Neural cell (in vitro differentiated cells): ENCODE measurements around the gene MANBA. TPM values are rescaled to one million over a fixed set of nuclear protein-coding genes. Genes with fewer than 3 reads are reported as not detected.

Experiments
- H2AFZ ChIP-seq: fragments of 200-600, 300-800 bp; sonication (generic), shearing (Covaris generic); 2 replicates; pipeline ENCODE4 v1.6.0; 2014; ENCODE audit warnings: low read depth, mild to moderate bottlenecking, antibody characterized with exemption, low read length, moderate library complexity
- H3F3A ChIP-seq: fragments of 200-600 bp; shearing (Covaris generic); 2 replicates; pipeline ENCODE4 v1.6.1; 2016; ENCODE audit warnings: mild to moderate bottlenecking, moderate library complexity, mixed read lengths, antibody characterized with exemption, low read length; ENCODE audit not compliant: insufficient read depth, poor library complexity, severe bottlenecking
- H3K27ac ChIP-seq: fragments of 200-600, 300-800 bp; sonication (generic), shearing (Covaris generic); 2 replicates; pipeline ENCODE4 v1.5.1; 2014; ENCODE audit warnings: mild to moderate bottlenecking, low read length, moderate library complexity
- H3K27me3 ChIP-seq: fragments of 300-800, 200-600 bp; sonication (generic), shearing (Covaris generic); 2 replicates; pipeline ENCODE4 v1.6.0; 2014; ENCODE audit warnings: mild to moderate bottlenecking, low read depth, low read length, moderate library complexity; ENCODE audit not compliant: insufficient read depth
- H3K36me3 ChIP-seq: fragments of 300-800, 200-600 bp; sonication (generic), shearing (Covaris generic); 2 replicates; pipeline ENCODE4 v1.5.1; 2014; ENCODE audit warnings: mild to moderate bottlenecking, antibody characterized with exemption, low read length, moderate library complexity; ENCODE audit not compliant: insufficient read depth
- H3K4me2 ChIP-seq: fragments of 300-800, 200-600 bp; sonication (generic), shearing (Covaris generic); 2 replicates; pipeline ENCODE4 v1.6.0; 2014; ENCODE audit warnings: mild to moderate bottlenecking, low read length
- H3K4me3 ChIP-seq: fragments of 300-800, 200-600 bp; sonication (generic), shearing (Covaris generic); 2 replicates; pipeline ENCODE4 v1.5.1; 2014; ENCODE audit warnings: mild to moderate bottlenecking, low read length, moderate library complexity
- H3K79me2 ChIP-seq: fragments of 200-600 bp; shearing (Covaris generic); replicated peaks from 2 replicates; pipeline ENCODE4 v1.6.0; 2014; ENCODE audit warnings: mild to moderate bottlenecking, low read length, moderate library complexity; ENCODE audit not compliant: insufficient read depth
- H3K9ac ChIP-seq: fragments of 300-800, 200-600 bp; sonication (generic), shearing (Covaris generic); 2 replicates; pipeline ENCODE4 v1.6.1; 2016; ENCODE audit warnings: mild to moderate bottlenecking, low read length, mixed read lengths
- H3K9me2 ChIP-seq: fragments of 200-600 bp; shearing (Covaris generic); 2 replicates; pipeline ENCODE4 v1.6.1; 2016; ENCODE audit warnings: mild to moderate bottlenecking, low read length, mixed read lengths; ENCODE audit not compliant: insufficient read depth
- H3K9me3 ChIP-seq: fragments of 200-600, 300-800 bp; sonication (generic), shearing (Covaris generic); 2 replicates; pipeline ENCODE4 v1.6.1; 2016; ENCODE audit warnings: mild to moderate bottlenecking, mixed run types, low read length, moderate library complexity, mixed read lengths
- H4K20me1 ChIP-seq: fragments of 200-600 bp; shearing (Covaris generic); 2 replicates; pipeline ENCODE4 v1.6.1; 2016; ENCODE audit warnings: mild to moderate bottlenecking, mixed run types; ENCODE audit not compliant: insufficient read depth
- EP300 ChIP-seq: fragments of 450-650 bp; conservative IDR thresholded peaks from 2 replicates; pipeline ENCODE4 v1.6.1; 2014; ENCODE audit warnings: antibody characterized with exemption, mild to moderate bottlenecking, moderate library complexity; ENCODE audit not compliant: poor library complexity, severe bottlenecking
- EZH2 ChIP-seq: fragments of 200-600, 300-800 bp; shearing (Covaris generic), sonication (generic); IDR thresholded peaks from 2 replicates; pipeline ENCODE4 v1.6.1; 2014; ENCODE audit warnings: antibody characterized with exemption, low read length, borderline replicate concordance, mild to moderate bottlenecking; ENCODE audit not compliant: insufficient read depth, poor library complexity, severe bottlenecking
- MXI1 ChIP-seq: fragments of 450-650 bp; conservative IDR thresholded peaks from 2 replicates; pipeline ENCODE4 v1.6.1; 2014; ENCODE audit warnings: antibody characterized with exemption, mild to moderate bottlenecking; ENCODE audit not compliant: poor library complexity, severe bottlenecking
- POLR2AphosphoS5 ChIP-seq: IDR thresholded peaks from 2 replicates; pipeline ENCODE4 v1.6.1; 2012
- RAD21 ChIP-seq: fragments of 450-650 bp; conservative IDR thresholded peaks from 2 replicates; pipeline ENCODE4 v1.6.1; 2014; ENCODE audit warnings: antibody characterized with exemption, mild to moderate bottlenecking, moderate library complexity
- SMC3 ChIP-seq: fragments of 450-650 bp; conservative IDR thresholded peaks from 2 replicates; pipeline ENCODE4 v1.6.1; 2014; ENCODE audit warnings: antibody characterized with exemption, mild to moderate bottlenecking, moderate library complexity; ENCODE audit not compliant: poor library complexity
- TAF1 ChIP-seq: IDR thresholded peaks from 2 replicates; pipeline ENCODE4 v1.6.1; 2012; ENCODE audit warnings: low read depth
- polyA plus RNA-seq: library from polyadenylated mRNA; depleted of rRNA; stranded (reverse); fragments of >200 nt; gene quantifications from 2 replicates; pipeline ENCODE4 v1.2.3, GENCODE V29; 2014
- TF ChIP-seq, protein P1 (sequence below): fragments of 450-650 bp; IDR thresholded peaks from 2 replicates; pipeline ENCODE4 v1.5.1; 2014; ENCODE audit warnings: antibody characterized with exemption, mild to moderate bottlenecking, moderate library complexity; ENCODE audit not compliant: poor library complexity, severe bottlenecking
- TF ChIP-seq, protein P2 (sequence below): IDR thresholded peaks from 2 replicates; pipeline ENCODE4 v1.6.1; 2012; ENCODE audit warnings: borderline replicate concordance

MANBA gene
- polyA plus RNA-seq, 1 donor from 2014 or later, result 43.8 TPM

DNA sequence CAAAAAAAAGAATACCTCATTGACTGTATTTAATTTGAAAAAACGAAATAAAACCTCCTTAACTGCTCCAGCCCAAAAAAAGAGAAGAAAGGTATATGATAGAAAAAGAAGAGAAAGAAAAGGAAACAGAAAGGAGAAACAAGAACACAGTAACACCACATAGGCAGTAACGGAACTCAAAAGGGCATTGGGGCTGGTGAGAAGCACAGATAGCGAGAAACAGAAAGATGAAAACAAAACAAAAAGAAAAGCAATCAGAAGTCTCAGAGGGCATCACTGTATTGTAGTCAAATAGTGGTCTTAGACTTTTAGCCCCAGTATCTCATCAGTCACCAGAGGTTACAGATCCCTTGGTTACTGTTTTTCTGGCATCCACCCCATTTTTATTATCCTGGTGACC lies 171.0 kb downstream of the MANBA start:
- Histone ChIP-seq H3K79me2 (no peaks in the 10 kb centered on the region), H3K27ac (no peak overlapping the region)

DNA sequence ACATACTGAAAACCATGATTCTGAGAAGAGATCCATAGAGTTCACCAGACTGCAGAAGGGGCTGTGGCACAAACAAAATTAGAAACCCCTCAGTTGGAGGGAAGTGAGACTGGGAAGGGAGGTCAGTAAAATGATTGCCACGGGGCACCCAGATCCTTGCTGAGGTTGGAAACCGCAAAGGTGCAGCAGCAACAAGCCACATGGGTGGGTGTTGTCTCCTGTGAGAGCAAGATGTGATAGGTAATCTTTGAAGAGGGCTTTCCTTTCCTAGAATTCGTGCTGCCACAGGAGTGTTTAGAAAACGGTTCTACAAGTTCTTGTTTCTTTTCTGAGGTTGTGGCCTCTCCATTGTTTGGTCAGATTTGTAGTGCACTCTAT lies 174.1 kb downstream of the MANBA start:
- Histone ChIP-seq H3K4me3 (no peak overlapping the region), H2AFZ (no peak overlapping the region), H3K79me2 (no peaks in the 10 kb centered on the region), H3K4me2 (no peak overlapping the region), H3K9me3 (no peaks in the 10 kb centered on the region), H3K36me3 (no peaks in the 10 kb centered on the region), H3F3A (no peaks in the 10 kb centered on the region), H3K9me2 (no peaks in the 10 kb centered on the region), H3K9ac (no peak overlapping the region), H3K27ac (no peak overlapping the region), H4K20me1 (no peaks in the 10 kb centered on the region), H3K27me3 (no peaks in the 10 kb centered on the region)
- TF ChIP-seq RAD21, result no peak

More for the DNA sequence above, 171.0 kb downstream of the MANBA start:
- Histone ChIP-seq H3K4me2 (no peak overlapping the region), H3K9ac (no peak overlapping the region), H2AFZ (no peak overlapping the region), H4K20me1 (no peaks in the 10 kb centered on the region), H3K36me3 (no peaks in the 10 kb centered on the region), H3K9me3 (no peaks in the 10 kb centered on the region), H3K27me3 (no peaks in the 10 kb centered on the region), H3K9me2 (no peaks in the 10 kb centered on the region), H3F3A (no peaks in the 10 kb centered on the region), H3K4me3 (no peak overlapping the region)
- TF ChIP-seq MXI1, result no peak
- TF ChIP-seq SMC3, result no peak
- TF ChIP-seq RAD21, result no peak
- no peak for TF ChIP-seq POLR2AphosphoS5
- TF ChIP-seq TAF1, result no peak
- no peak for TF ChIP-seq EP300

DNA sequence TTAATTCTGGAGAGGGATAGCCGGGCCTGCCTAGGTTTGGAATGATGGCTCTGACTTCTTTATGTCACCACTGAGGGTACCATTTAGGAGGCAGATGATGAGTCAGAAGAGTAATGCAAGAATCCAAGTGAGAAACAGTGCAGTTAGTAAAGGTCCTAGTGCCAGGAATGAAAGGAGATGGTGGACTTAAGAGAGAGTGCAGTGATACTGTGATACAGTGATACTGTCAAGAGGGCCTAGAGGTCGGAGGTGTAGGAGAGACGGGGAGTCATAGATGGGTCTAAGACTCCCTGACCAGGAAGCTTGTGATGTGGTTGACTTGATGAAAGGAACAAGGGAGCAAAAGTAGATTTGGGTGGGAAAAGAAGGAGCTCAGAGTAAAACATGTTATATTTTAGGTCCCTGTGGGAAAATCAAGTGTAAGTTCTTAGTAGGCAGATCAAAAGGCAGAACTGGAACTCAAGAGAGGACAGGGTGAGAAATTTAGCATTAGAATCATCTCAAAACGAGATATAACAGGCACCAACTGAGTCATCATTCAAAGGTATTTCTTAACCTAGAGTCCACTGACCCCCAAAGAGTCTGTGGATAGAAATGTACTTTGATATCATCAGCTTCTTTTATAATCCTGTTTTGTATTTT lies 174.6 kb downstream of the MANBA start:
- H3K9me3 ChIP-seq, result no peaks in the 10 kb centered on the region

More for the DNA sequence above, 174.6 kb downstream of the MANBA start:
- H3K4me3 ChIP-seq, result no peak overlapping the region
- no peaks in the 10 kb centered on the region for H3K27me3 ChIP-seq
- H2AFZ ChIP-seq, result no peak overlapping the region
- no peaks in the 10 kb centered on the region for H4K20me1 ChIP-seq
- no peak overlapping the region for H3K27ac ChIP-seq
- no peaks in the 10 kb centered on the region for H3F3A ChIP-seq
- H3K9me2 ChIP-seq, result no peaks in the 10 kb centered on the region
- no peaks in the 10 kb centered on the region for H3K36me3 ChIP-seq
- TF ChIP-seq TAF1 (no peak), EP300 (no peak), RAD21 (no peak), SMC3 (no peak), EZH2 (no peak), MXI1 (no peak), POLR2AphosphoS5 (no peak)
- TF ChIP-seq, protein P1, sequence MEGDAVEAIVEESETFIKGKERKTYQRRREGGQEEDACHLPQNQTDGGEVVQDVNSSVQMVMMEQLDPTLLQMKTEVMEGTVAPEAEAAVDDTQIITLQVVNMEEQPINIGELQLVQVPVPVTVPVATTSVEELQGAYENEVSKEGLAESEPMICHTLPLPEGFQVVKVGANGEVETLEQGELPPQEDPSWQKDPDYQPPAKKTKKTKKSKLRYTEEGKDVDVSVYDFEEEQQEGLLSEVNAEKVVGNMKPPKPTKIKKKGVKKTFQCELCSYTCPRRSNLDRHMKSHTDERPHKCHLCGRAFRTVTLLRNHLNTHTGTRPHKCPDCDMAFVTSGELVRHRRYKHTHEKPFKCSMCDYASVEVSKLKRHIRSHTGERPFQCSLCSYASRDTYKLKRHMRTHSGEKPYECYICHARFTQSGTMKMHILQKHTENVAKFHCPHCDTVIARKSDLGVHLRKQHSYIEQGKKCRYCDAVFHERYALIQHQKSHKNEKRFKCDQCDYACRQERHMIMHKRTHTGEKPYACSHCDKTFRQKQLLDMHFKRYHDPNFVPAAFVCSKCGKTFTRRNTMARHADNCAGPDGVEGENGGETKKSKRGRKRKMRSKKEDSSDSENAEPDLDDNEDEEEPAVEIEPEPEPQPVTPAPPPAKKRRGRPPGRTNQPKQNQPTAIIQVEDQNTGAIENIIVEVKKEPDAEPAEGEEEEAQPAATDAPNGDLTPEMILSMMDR, result no peak
- TF ChIP-seq, protein P2, sequence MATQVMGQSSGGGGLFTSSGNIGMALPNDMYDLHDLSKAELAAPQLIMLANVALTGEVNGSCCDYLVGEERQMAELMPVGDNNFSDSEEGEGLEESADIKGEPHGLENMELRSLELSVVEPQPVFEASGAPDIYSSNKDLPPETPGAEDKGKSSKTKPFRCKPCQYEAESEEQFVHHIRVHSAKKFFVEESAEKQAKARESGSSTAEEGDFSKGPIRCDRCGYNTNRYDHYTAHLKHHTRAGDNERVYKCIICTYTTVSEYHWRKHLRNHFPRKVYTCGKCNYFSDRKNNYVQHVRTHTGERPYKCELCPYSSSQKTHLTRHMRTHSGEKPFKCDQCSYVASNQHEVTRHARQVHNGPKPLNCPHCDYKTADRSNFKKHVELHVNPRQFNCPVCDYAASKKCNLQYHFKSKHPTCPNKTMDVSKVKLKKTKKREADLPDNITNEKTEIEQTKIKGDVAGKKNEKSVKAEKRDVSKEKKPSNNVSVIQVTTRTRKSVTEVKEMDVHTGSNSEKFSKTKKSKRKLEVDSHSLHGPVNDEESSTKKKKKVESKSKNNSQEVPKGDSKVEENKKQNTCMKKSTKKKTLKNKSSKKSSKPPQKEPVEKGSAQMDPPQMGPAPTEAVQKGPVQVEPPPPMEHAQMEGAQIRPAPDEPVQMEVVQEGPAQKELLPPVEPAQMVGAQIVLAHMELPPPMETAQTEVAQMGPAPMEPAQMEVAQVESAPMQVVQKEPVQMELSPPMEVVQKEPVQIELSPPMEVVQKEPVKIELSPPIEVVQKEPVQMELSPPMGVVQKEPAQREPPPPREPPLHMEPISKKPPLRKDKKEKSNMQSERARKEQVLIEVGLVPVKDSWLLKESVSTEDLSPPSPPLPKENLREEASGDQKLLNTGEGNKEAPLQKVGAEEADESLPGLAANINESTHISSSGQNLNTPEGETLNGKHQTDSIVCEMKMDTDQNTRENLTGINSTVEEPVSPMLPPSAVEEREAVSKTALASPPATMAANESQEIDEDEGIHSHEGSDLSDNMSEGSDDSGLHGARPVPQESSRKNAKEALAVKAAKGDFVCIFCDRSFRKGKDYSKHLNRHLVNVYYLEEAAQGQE, result no peak
- no peak overlapping the region for H3K4me2 ChIP-seq
- no peaks in the 10 kb centered on the region for H3K79me2 ChIP-seq
- no peak overlapping the region for H3K9ac ChIP-seq
